ENCODE data around the gene TTC7B.
A peak's percentile ranks its signal among the peaks of the same experiment; 100 is the strongest.

TTC7B gene

GRCh38 chr14:90703841-90704737 lies 112.1 kb downstream of the TTC7B start:
- no peak for DNase-seq (ENCODE audit: low spot score)

DNA sequence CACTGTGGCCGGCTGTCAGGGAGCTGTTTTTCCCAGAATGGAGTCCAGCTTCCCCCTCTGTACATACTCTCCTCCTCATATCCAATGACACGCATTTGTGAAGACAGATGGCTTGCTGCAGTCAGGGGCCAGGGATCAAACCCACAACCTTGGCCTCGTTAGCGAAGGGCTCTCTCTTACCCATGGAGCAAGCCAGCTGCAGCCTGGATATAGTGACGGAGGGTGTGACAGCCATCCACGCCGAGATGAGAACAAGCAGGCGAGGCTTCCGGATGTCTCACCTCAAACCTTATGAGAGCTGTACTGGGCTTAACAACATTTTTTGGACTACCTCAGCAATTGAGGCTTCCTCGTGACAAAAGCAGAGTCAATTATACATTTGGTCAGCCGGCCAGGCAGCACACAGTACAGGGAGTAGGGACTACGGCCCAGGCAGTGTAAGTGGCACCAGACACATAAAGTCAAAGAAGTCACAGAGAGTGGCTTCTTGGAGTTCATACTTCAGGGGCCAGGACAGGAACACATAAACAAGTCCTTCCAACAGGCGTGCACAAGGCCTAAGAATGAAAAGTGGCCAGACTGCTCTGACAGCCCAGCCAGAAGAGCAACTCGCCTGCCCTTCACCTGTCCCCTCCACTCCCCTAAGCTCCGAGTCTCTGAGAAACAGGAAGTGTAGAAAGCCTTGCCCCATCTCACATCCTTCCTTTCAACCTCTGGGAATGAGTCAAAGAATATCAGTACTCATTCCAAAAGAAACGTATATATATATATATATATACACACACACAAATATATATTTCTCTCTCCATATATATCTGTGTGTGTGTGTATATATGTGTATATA lies 115.1 kb downstream of the TTC7B start:
- no peak for DNase-seq (ENCODE audit: low spot score)

- no peak for DNase-seq (ENCODE audit: low spot score)
Observed at GRCh38 chr14:90699016-90699415, 117.2 kb downstream of the TTC7B start.

DNA sequence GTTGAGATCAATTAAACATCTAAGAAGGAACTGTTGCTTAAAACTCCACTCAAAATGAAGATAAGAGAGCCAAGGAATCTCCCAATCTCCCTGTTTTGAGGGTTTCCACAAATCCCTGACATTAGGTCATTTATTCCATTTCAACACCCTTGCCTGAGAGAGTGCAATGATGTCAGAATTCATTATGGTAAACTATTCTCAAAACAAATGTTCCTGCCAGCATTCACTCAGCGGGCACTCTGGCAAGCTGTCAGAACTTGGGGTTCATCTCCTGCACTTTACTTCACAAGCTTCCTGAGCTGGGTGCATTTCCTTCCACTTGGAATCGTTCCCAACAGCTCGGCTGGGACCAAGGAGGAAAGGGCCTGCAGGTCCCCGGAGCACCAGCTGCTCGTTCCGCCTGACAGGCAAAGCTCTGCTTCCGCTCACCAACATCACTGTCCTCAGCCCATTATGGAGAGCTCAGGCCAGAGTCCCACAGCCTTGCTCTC lies 117.8 kb downstream of the TTC7B start:
- DNase-seq (ENCODE audit: low spot score): no peak

- DNase-seq (ENCODE audit: low spot score): peak; percentile 68
Observed at GRCh38 chr14:90697577-90698206, 118.5 kb downstream of the TTC7B start.

- no peak for DNase-seq (ENCODE audit: low spot score)
Observed at GRCh38 chr14:90697132-90697531, 119.1 kb downstream of the TTC7B start.

- DNase-seq (ENCODE audit: low spot score): no peak
Observed at GRCh38 chr14:90696720-90697119, 119.5 kb downstream of the TTC7B start.

GRCh38 chr14:90695997-90696660 lies 120.1 kb downstream of the TTC7B start:
- no peak for DNase-seq (ENCODE audit: low spot score)

DNA sequence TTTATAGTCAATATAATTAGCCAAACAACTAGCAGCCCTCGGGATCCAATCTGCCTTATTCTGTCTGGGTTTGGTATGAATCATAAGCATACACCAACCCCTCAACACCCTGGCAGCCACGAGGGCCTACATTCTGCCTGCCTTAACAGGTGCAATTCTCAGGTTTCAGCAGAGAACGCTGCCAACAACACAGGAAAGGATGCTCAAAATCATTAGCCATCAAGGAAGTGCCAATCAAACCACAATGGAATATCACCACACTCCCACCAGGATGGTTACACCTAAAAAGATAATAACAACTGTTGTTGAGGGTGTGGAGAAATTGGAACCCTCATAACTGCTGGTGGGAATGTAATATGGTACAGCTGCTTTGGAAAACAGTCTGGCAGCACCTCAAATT lies 122.8 kb downstream of the TTC7B start:
- no peak for DNase-seq (ENCODE audit: low spot score)

DNA sequence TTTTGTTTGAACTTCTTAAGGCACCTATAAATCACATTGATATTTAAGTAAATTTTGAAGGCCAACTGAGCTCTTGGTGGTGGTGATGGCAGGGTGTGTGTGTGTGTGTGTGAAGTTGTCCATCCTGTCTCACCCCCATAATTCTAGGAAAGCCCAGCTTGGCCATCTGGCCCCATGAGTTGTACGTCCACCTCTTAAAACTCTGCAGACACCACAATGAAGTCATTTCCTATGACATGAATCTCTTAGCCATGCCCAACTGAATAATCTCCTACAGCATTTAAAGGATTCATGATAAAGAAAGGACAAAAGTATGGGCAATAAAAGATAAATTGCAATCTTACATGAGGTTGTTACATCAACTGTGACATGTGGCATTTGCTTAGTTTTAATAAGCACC lies 123.4 kb downstream of the TTC7B start:
- no peak for DNase-seq (ENCODE audit: low spot score)

GRCh38 chr14:90692061-90692460 lies 124.2 kb downstream of the TTC7B start:
- no peak for DNase-seq (ENCODE audit: low spot score)

DNA sequence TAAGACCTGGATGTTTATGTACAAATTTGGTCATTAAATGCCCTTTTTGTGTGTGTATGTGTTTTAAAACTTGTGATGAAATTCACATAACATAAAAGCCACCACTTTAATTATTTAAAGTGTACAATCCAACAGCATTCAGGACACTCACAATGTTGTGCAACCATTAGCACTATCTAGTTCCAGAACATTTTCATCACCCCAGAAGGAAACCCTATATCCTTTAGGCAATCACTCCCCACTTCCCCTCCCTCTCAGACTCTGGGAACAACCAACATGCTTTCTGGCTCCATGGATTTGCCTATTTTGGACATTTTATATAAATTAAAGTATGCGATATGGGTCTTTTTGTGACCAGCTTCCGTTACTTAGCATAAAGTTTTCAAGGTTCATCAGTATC lies 124.6 kb downstream of the TTC7B start:
- DNase-seq (ENCODE audit: low spot score): no peak

- DNase-seq (ENCODE audit: low spot score): no peak
Observed at GRCh38 chr14:90687680-90688079, 128.6 kb downstream of the TTC7B start.

DNA sequence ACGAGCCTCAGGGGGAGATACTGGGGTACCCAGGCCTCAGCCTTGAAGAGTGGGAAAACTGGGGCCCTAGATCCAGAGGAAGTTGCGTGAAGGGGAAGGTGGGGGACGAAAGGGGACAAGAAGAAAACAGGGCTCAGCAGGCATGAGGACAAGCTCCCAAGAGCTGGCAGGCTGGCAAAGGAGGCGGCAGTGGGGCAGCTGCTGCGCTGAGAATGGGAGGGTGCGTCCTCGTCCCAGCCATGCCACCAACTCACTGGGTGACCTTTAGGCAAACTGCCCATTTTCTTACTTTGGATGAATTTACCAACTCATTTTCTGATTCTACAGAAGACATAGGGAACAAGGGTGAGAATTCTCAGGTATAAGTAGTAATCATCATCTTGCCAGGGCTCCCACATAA lies 133.6 kb downstream of the TTC7B start:
- DNase-seq (ENCODE audit: low spot score): no peak

- no peak for DNase-seq (ENCODE audit: low spot score)
Observed at GRCh38 chr14:90681929-90682328, 134.3 kb downstream of the TTC7B start.

DNA sequence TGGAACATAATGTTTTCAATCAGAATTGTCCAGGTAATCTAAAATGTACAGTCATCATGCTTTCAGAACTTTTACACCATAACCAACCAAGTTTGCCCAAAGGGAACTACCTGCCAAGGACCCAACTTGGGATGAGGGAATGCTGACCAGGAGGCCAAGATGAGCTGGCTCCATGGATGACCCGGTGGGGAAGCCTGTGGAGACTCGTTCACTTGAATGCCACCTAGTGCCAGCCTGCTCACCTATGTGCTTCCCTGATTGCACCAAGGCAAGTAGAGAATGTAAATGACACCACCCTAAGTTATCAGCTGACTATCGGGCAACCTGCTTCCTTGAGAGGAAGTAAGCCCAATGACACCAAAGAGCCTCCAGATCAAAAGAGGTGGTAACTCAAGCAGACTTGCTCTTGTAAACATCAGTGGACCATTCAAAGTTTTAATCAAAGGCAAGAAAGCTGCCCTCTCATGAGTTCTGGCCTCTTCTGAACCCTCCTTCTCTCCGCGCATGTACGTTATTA lies 137.3 kb downstream of the TTC7B start:
- DNase-seq (ENCODE audit: low spot score): no peak

GRCh38 chr14:90678420-90678819 lies 137.8 kb downstream of the TTC7B start:
- no peak for DNase-seq (ENCODE audit: low spot score)

DNA sequence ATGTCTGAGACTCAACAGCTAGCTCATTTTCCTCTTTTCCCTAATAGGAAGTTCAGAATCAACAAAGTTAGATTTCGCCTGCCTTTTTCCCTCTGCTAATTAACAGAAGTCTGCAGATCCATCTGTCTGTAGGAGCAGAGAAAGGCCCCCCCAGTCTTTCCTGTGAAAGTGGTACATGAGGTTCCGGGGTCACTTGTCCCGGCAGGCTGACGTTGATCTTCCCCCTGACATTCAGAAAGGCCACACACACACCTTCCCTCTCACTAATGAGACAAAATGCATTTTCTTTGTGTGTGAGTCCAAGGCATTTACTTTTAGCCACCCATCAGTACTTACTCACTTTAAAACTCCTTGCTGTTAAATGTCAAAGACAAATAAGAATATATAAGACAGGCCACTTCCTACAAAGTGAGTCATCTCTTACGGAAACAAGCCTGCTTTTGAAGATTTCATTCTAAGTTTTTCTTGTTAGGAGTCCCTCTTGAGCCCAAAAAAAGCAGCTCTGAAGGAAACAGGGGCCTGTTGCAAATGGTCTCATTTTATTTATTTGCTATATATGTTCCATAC lies 138.7 kb downstream of the TTC7B start:
- no peak for DNase-seq (ENCODE audit: low spot score)

GRCh38 chr14:90676912-90677311 lies 139.3 kb downstream of the TTC7B start:
- no peak for DNase-seq (ENCODE audit: low spot score)

GRCh38 chr14:90676356-90676755 lies 139.9 kb downstream of the TTC7B start:
- no peak for DNase-seq (ENCODE audit: low spot score)

GRCh38 chr14:90675399-90675798 lies 140.8 kb downstream of the TTC7B start:
- DNase-seq (ENCODE audit: low spot score): no peak
